Body of pancreas (tissue), 4 donors: ENCODE measurements around the gene ZNF862.

Experiments
- CTCF ChIP-seq, 7 experiments: fragments of 450-650 bp in 4 of 7; fragments of 200-600 bp in 3 of 7; sonication (generic) in 3 of 7; IDR thresholded peaks; one replicate each; pipeline ENCODE4 v1.5.1; 2016 to 2019; ENCODE audit warnings: antibody characterized with exemption in 7 of 7
- POLR2A ChIP-seq, 3 donors: fragments of 450-650 bp; IDR thresholded peaks; one replicate each; pipeline ENCODE4 v1.6.1; 2016; ENCODE audit warnings: antibody characterized with exemption in 3 of 3, mild to moderate bottlenecking in 2 of 3

- TF ChIP-seq CTCF (IDR thresholded peaks at IDR 0.05) (peak; percentile 52 to 94 (median 78)), POLR2A (IDR thresholded peaks at IDR 0.05) (no peak)
Observed at GRCh38 chr7:149883452-149883861, 45.3 kb downstream of the ZNF862 start.
